HCT116 (cell line): ENCODE data around the gene SLC34A2. TPM values are rescaled to one million over a fixed set of nuclear protein-coding genes. Genes with fewer than 3 reads are reported as not detected.
"Not testable (repeated sequence)": the region's sequence is repeated elsewhere in the genome, so short reads cannot be mapped to it uniquely, and the experiment has no call there.

Source experiments
- ATAC-seq: fragments of 200-7000 bp; cut with Tn5 transposase; 2 replicates; pipeline ENCODE4 v1.9.1; 2020; ENCODE audit warnings: mild to moderate bottlenecking, moderate library complexity
- BruUV-seq: library from RNA; stranded (reverse); fragments of 400-500 nt; replicated peaks from 2 replicates; lab custom pipeline; 2021; lab: Mats Ljungman, UMichigan
- CTCF ChIA-PET: fragments of 300-600 bp; sonication (Branson Sonifier 250); formaldehyde crosslinking; loops from one replicate; lab custom pipeline; 2021; ENCODE audit warnings: antibody characterized with exemption; lab: Charles Lee
- POLR2A ChIA-PET: fragments of 300-600, 350-600 bp; sonication (Branson Sonifier 250); formaldehyde crosslinking; loops from one replicate; lab custom pipeline; 2021; ENCODE audit warnings: antibody characterized with exemption; lab: Charles Lee
- RAD21 ChIA-PET, 2 experiments: fragments of 300-600 bp; sonication (Branson Sonifier 250); formaldehyde crosslinking; loops; one replicate each; lab custom pipeline; 2023; ENCODE audit warnings: low total read pairs in 2 of 2; ENCODE audit not compliant: uncharacterized antibody in 2 of 2, unreplicated experiment in 2 of 2, low non-redundant PET in 1 of 2; lab: Charles Lee
- DNase-seq: peaks from one replicate; pipeline ENCODE4 v3.0.0-alpha.2; 2010; ENCODE audit warnings: low read depth, low spot score
- H2AFZ ChIP-seq: fragments of 200-600 bp; shearing (Covaris generic), sonication (generic); 2 replicates; pipeline ENCODE4 v1.6.1; 2017; ENCODE audit warnings: low read depth, mixed run types, mixed read lengths, antibody characterized with exemption, low read length; ENCODE audit not compliant: poor library complexity, severe bottlenecking
- H3K27ac ChIP-seq: 2 replicates; pipeline ENCODE4 v1.5.1; 2012; ENCODE audit warnings: low read depth, low read length
- H3K27me3 ChIP-seq: fragments of 200-600 bp; sonication (generic); 2 replicates; pipeline ENCODE4 v1.6.1; 2016; ENCODE audit warnings: mixed run types, low read length, mixed read lengths; ENCODE audit not compliant: insufficient read depth
- H3K36me3 ChIP-seq, 2 experiments: fragments of 200-500 bp in 1 of 2; fragments of 200-600 bp in 1 of 2; sonication (Bioruptor generic) in 1 of 2; sonication (generic) in 1 of 2; 2 replicates each; pipeline versions ENCODE4 v1.5.1 to v1.6.1; 2014 to 2016; ENCODE audit warnings: low read length in 2 of 2, inconsistent platforms in 1 of 2, mixed read lengths in 1 of 2, mixed run types in 1 of 2; ENCODE audit not compliant: insufficient read depth in 2 of 2, control insufficient read depth in 1 of 2
- H3K4me1 ChIP-seq, 2 experiments: fragments of 200-600 bp in 1 of 2; sonication (generic) in 1 of 2; 2 replicates each; pipeline versions ENCODE4 v1.5.1 to v1.6.1; 2012 to 2017; ENCODE audit warnings: low read length in 2 of 2, inconsistent platforms in 1 of 2, mild to moderate bottlenecking in 1 of 2, mixed read lengths in 1 of 2, mixed run types in 1 of 2, moderate library complexity in 1 of 2; ENCODE audit not compliant: insufficient read depth in 2 of 2, control insufficient read depth in 1 of 2
- H3K4me2 ChIP-seq: fragments of 200-600 bp; sonication (generic); 2 replicates; pipeline ENCODE4 v1.6.1; 2017; ENCODE audit warnings: mixed run types, low read length, mixed read lengths
- H3K4me3 ChIP-seq, 2 experiments: fragments of 200-600 bp in 1 of 2; sonication (generic) in 1 of 2; replicated peaks in 1 of 2; 2 replicates each; pipeline ENCODE4 v1.5.1; 2011 to 2016; ENCODE audit warnings: low read length in 2 of 2, control low read depth in 1 of 2, low read depth in 1 of 2, mild to moderate bottlenecking in 1 of 2, mixed read lengths in 1 of 2, mixed run types in 1 of 2
- H3K79me2 ChIP-seq: fragments of 200-600 bp; sonication (generic); 2 replicates; pipeline ENCODE4 v1.6.1; 2017; ENCODE audit warnings: mild to moderate bottlenecking, mixed run types, low read length, moderate library complexity, mixed read lengths; ENCODE audit not compliant: insufficient read depth
- H3K9ac ChIP-seq: fragments of 200-600 bp; sonication (generic); 2 replicates; pipeline ENCODE4 v1.6.1; 2016; ENCODE audit warnings: low read length, mixed read lengths
- H3K9me2 ChIP-seq: fragments of 200-600 bp; sonication (generic), shearing (Covaris generic); 2 replicates; pipeline ENCODE4 v1.6.1; 2017; ENCODE audit warnings: mixed run types, mild to moderate bottlenecking, moderate library complexity; ENCODE audit not compliant: insufficient read depth
- H3K9me3 ChIP-seq, 2 experiments: fragments of 200-500 bp in 1 of 2; fragments of 200-600 bp in 1 of 2; sonication (Bioruptor generic) in 1 of 2; sonication (generic) in 1 of 2; 2 replicates each; pipeline ENCODE4 v1.6.1; 2014 to 2017; ENCODE audit warnings: low read length in 2 of 2, mixed read lengths in 2 of 2, inconsistent platforms in 1 of 2, low read depth in 1 of 2, mild to moderate bottlenecking in 1 of 2, mixed run types in 1 of 2, moderate library complexity in 1 of 2; ENCODE audit not compliant: control insufficient read depth in 1 of 2, insufficient read depth in 1 of 2
- H4K20me1 ChIP-seq: fragments of 200-600 bp; sonication (generic), shearing (Covaris generic); 2 replicates; pipeline ENCODE4 v1.6.1; 2017; ENCODE audit warnings: mixed run types, mild to moderate bottlenecking, moderate library complexity; ENCODE audit not compliant: insufficient read depth
- CTCF ChIP-seq, 3 experiments: fragments of 200-600 bp in 1 of 3; sonication (generic) in 1 of 3; IDR thresholded peaks in 2 of 3; conservative IDR thresholded peaks in 1 of 3; 2 replicates each; pipeline ENCODE4 v1.5.1; 2012 to 2017; ENCODE audit warnings: low read depth in 2 of 3, low read length in 2 of 3, antibody characterized with exemption in 1 of 3, borderline replicate concordance in 1 of 3, control low read depth in 1 of 3, mild to moderate bottlenecking in 1 of 3, mixed read lengths in 1 of 3, mixed run types in 1 of 3, moderate library complexity in 1 of 3; ENCODE audit not compliant: insufficient read depth in 1 of 3
- EGR1 ChIP-seq: IDR thresholded peaks from 2 replicates; pipeline ENCODE4 v1.6.1; 2012; ENCODE audit warnings: low read depth
- ELF1 ChIP-seq: IDR thresholded peaks from 2 replicates; pipeline ENCODE4 v1.6.1; 2012; ENCODE audit warnings: low read depth, borderline replicate concordance
- EZH2phosphoT487 ChIP-seq: fragments of 200-600 bp; IDR thresholded peaks from 2 replicates; pipeline ENCODE4 v1.6.1; 2018; ENCODE audit warnings: antibody characterized with exemption, borderline replicate concordance
- SP1 ChIP-seq: IDR thresholded peaks from 2 replicates; pipeline ENCODE4 v1.6.1; 2012; ENCODE audit warnings: low read depth
- YY1 ChIP-seq: IDR thresholded peaks from 2 replicates; pipeline ENCODE4 v1.6.1; 2011; ENCODE audit warnings: low read length, low read depth, moderate library complexity, mild to moderate bottlenecking; ENCODE audit not compliant: insufficient replicate concordance; ENCODE audit errors: extremely low read depth
- ZNF274 ChIP-seq: fragments of 200-500 bp; sonication (Bioruptor generic); IDR thresholded peaks from 2 replicates; pipeline ENCODE4 v1.6.1; 2014; ENCODE audit warnings: mild to moderate bottlenecking, low read depth, low read length, inconsistent platforms
- intact Hi-C: fragments of 100-400 bp; cut with micrococcal nuclease; formaldehyde crosslinking; loops from 2 replicates; pipeline ENCODE4 v1.10.0; 2022
- total RNA-seq: library from RNA; stranded (reverse); gene quantifications from one replicate; pipeline ENCODE4 v1.2.1, GENCODE V29; 2021; ENCODE audit not compliant: unreplicated experiment
- TF ChIP-seq, protein P1 (sequence below): IDR thresholded peaks from 2 replicates; pipeline ENCODE4 v1.6.1; 2011; ENCODE audit warnings: mild to moderate bottlenecking, low read length, moderate library complexity; ENCODE audit not compliant: insufficient replicate concordance; ENCODE audit errors: extremely low read depth

SLC34A2 gene
- total RNA-seq, 1 experiment from 2014 or later: 2.2 TPM

DNA sequence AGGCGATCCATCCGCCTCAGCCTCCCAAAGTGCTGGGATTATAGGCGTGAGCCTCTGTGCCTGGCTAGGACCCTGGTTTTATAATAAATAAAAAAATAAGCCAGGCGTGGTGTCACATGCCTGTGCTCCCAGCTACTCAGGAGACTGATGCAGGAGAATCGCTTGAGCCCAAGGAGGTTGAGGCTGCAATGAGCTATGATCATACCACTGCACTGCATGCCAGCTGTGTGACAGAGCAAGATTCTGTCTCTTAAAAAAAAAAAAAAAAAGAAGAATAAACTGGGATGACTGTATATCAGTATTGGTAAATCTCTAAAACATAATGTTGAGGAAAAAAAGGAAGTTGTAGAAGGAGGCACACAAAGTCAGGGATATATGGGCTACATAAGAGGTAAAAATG lies 45.7 kb upstream of the SLC34A2 start (continued):
- no peak for TF ChIP-seq SP1
- no peak for TF ChIP-seq ELF1
- no peak for TF ChIP-seq EZH2phosphoT487
- no peak for TF ChIP-seq ZNF274
- TF ChIP-seq, protein P1, sequence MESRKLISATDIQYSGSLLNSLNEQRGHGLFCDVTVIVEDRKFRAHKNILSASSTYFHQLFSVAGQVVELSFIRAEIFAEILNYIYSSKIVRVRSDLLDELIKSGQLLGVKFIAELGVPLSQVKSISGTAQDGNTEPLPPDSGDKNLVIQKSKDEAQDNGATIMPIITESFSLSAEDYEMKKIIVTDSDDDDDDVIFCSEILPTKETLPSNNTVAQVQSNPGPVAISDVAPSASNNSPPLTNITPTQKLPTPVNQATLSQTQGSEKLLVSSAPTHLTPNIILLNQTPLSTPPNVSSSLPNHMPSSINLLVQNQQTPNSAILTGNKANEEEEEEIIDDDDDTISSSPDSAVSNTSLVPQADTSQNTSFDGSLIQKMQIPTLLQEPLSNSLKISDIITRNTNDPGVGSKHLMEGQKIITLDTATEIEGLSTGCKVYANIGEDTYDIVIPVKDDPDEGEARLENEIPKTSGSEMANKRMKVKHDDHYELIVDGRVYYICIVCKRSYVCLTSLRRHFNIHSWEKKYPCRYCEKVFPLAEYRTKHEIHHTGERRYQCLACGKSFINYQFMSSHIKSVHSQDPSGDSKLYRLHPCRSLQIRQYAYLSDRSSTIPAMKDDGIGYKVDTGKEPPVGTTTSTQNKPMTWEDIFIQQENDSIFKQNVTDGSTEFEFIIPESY: no peak
- no peak for TF ChIP-seq EGR1

- H3K4me1 ChIP-seq, H3K9me2 ChIP-seq, BruUV-seq, POLR2A ChIA-PET, CTCF ChIA-PET, H3K9ac ChIP-seq, H3K4me3 ChIP-seq, H3K27me3 ChIP-seq, H3K36me3 ChIP-seq, H2AFZ ChIP-seq, H3K9me3 ChIP-seq, H4K20me1 ChIP-seq, H3K79me2 ChIP-seq, DNase-seq, ATAC-seq, H3K27ac ChIP-seq, H3K4me2 ChIP-seq, intact Hi-C loops: not testable (repeated sequence)
- RAD21 ChIA-PET: interaction anchor here in 1 of 2 experiments (0.8 kb wide), 1 partner anchor 14 kb away, joined by 4 read pairs; no protein-coding TSS in a partner anchor
Observed at GRCh38 chr4:25613613-25614012, 42.0 kb upstream of the SLC34A2 start.

DNA sequence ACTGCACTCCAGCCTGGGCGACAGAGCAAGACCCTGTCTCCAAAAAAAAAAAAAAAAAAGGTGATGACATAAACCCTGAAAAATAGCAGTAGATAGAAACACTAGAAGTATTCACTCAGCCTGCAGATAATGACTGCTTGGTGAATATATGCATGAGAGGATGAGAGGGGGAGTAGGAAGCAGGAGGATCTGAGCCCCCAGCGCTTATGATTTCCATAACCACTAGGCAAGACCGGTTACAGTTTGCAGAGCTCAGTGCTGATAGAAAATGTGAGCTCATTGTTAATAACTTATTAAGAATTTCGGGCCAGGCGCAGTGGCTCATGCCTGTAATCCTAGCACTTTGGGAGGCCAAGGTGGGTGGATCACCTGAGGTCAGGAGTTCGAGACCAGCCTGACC lies 40.8 kb upstream of the SLC34A2 start:
- ATAC-seq: no peak
- DNase-seq: no peak
- no peak overlapping the region for H2AFZ ChIP-seq
- no peaks in the 10 kb centered on the region for H3K27me3 ChIP-seq
- H3K79me2 ChIP-seq: no peaks in the 10 kb centered on the region
- intact Hi-C loops: no loop called here
- CTCF ChIA-PET: no interaction called here
- no peak overlapping the region for H3K27ac ChIP-seq
- no TSS peak for BruUV-seq
- H4K20me1 ChIP-seq: no peaks in the 10 kb centered on the region
- no peak overlapping the region for H3K9ac ChIP-seq
- POLR2A ChIA-PET: no interaction called here
- H3K9me2 ChIP-seq: no peaks in the 10 kb centered on the region
- H3K36me3 ChIP-seq: no peaks in the 10 kb centered on the region
- H3K4me1 ChIP-seq: no peaks in the 10 kb centered on the region
- no peak for TF ChIP-seq CTCF (IDR thresholded peaks at IDR 0.05 in 2 of 3, conservative IDR thresholded peaks at IDR 0.05 in 1 of 3; ENCODE audit: borderline replicate concordance in 1 of 3, insufficient read depth in 1 of 3, low read depth in 2 of 3, low read length in 2 of 3)
- no peak for TF ChIP-seq YY1
- no peak for TF ChIP-seq EZH2phosphoT487
- TF ChIP-seq, all 23 proteins: peak for 0
- RAD21 ChIA-PET: no interaction called here
- Histone ChIP-seq H3K4me2 (no peak overlapping the region), H3K9me3 (no peaks in the 10 kb centered on the region), H3K4me3 (no peak overlapping the region)
